ENCODE data around the gene VPS18.

VPS18 gene

DNA sequence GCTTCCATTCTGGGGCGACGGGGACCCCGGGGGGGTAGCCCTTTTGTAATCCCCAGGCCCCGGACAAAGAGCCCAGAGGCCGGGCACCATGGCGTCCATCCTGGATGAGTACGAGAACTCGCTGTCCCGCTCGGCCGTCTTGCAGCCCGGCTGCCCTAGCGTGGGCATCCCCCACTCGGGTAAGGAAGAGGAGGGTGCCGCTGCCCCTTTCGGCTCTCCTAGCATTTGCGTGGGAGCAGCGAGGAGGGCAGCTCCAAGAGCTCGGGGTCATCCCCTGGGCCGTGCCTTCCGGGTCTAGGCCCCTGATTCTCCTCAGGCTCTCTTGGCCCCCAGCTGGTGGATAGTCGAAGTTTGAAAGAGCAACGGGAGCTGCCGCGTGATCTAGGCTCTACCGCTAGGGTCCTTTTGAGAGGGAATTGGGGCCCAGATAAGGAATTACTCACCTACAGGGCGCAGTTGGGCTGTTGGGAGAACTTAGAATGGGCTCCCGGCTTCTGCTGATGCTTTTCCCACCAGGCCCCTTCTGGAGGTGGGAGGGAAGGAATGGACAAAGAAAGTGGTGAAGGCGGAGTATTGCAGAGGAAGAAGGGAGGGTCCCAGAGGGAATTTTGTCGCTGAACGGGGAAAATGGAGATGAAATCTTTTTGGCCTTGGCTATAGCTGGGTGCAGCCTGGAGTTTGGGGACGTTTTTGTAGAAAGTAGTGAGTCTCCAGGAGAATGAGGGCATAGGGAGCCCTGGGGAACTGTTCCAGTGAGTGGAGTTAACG lies 615 bp downstream of the VPS18 start:
- in situ Hi-C loops (cut with HindIII; ENCODE audit: low pct_ligation_motif_present, low pct_unique_long_range_greater_than_20kb, low sequenced_read_pairs): no loop called here
- DNase-seq: peak; percentile 85

DNA sequence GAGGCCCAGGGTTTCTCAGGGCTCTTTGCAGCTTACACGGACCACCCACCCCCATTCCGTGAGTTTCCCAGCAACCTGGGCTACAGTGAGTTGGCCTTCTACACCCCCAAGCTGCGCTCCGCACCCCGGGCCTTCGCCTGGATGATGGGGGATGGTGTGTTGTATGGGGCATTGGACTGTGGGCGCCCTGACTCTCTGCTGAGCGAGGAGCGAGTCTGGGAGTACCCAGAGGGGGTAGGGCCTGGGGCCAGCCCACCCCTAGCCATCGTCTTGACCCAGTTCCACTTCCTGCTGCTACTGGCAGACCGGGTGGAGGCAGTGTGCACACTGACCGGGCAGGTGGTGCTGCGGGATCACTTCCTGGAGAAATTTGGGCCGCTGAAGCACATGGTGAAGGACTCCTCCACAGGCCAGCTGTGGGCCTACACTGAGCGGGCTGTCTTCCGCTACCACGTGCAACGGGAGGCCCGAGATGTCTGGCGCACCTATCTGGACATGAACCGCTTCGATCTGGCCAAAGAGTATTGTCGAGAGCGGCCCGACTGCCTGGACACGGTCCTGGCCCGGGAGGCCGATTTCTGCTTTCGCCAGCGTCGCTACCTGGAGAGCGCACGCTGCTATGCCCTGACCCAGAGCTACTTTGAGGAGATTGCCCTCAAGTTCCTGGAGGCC lies 5.4 kb downstream of the VPS18 start:
- in situ Hi-C loops (cut with HindIII; ENCODE audit: low pct_ligation_motif_present, low pct_unique_long_range_greater_than_20kb, low sequenced_read_pairs): no loop called here
- DNase-seq: no peak

DNA sequence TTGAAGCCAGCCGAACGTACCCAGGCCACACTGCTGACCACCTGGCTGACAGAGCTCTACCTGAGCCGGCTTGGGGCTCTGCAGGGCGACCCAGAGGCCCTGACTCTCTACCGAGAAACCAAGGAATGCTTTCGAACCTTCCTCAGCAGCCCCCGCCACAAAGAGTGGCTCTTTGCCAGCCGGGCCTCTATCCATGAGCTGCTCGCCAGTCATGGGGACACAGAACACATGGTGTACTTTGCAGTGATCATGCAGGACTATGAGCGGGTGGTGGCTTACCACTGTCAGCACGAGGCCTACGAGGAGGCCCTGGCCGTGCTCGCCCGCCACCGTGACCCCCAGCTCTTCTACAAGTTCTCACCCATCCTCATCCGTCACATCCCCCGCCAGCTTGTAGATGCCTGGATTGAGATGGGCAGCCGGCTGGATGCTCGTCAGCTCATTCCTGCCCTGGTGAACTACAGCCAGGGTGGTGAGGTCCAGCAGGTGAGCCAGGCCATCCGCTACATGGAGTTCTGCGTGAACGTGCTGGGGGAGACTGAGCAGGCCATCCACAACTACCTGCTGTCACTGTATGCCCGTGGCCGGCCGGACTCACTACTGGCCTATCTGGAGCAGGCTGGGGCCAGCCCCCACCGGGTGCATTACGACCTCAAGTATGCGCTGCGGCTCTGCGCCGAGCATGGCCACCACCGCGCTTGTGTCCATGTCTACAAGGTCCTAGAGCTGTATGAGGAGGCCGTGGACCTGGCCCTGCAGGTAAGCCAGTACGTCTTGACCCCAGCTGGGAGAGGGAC lies 6.2 kb downstream of the VPS18 start:
- no peak for DNase-seq
- in situ Hi-C loops (cut with HindIII; ENCODE audit: low pct_ligation_motif_present, low pct_unique_long_range_greater_than_20kb, low sequenced_read_pairs): no loop called here

DNA sequence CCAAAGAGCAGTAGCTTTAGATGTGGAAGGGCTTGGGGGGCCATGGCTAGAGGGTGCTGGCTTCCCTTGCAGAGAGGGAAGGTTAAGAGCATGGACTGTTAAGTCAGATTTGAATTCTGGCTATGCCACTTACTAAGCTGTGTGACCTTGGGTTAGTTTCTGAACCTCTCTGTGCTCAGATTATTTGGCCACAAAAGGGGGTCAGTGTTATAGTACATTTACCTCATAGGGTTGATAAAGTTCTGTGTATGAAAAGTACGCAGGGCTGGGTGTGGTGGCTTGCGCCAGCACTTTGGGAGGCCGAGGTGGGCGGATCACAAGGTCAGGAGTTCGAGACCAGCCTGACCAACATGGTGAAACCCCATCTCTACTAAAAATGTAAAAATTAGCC lies 6.8 kb downstream of the VPS18 start:
- DNase-seq: no peak
- in situ Hi-C loops (cut with HindIII; ENCODE audit: low pct_ligation_motif_present, low pct_unique_long_range_greater_than_20kb, low sequenced_read_pairs): no loop called here

DNA sequence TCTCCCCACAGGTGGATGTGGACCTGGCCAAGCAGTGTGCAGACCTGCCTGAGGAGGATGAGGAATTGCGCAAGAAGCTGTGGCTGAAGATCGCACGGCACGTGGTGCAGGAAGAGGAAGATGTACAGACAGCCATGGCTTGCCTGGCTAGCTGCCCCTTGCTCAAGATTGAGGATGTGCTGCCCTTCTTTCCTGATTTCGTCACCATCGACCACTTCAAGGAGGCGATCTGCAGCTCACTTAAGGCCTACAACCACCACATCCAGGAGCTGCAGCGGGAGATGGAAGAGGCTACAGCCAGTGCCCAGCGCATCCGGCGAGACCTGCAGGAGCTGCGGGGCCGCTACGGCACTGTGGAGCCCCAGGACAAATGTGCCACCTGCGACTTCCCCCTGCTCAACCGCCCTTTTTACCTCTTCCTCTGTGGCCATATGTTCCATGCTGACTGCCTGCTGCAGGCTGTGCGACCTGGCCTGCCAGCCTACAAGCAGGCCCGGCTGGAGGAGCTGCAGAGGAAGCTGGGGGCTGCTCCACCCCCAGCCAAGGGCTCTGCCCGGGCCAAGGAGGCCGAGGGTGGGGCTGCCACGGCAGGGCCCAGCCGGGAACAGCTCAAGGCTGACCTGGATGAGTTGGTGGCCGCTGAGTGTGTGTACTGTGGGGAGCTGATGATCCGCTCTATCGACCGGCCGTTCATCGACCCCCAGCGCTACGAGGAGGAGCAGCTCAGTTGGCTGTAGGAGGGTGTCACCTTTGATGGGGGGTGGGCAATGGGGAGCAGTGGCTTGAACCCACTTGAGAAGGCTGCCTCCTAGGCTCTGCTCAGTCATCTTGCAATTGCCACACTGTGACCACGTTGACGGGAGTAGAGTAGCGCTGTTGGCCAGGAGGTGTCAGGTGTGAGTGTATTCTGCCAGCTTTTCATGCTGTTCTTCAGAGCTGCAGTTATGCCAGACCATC lies 8.6 kb downstream of the VPS18 start:
- DNase-seq: no peak
- in situ Hi-C loops (cut with HindIII; ENCODE audit: low pct_ligation_motif_present, low pct_unique_long_range_greater_than_20kb, low sequenced_read_pairs): no loop called here

DNA sequence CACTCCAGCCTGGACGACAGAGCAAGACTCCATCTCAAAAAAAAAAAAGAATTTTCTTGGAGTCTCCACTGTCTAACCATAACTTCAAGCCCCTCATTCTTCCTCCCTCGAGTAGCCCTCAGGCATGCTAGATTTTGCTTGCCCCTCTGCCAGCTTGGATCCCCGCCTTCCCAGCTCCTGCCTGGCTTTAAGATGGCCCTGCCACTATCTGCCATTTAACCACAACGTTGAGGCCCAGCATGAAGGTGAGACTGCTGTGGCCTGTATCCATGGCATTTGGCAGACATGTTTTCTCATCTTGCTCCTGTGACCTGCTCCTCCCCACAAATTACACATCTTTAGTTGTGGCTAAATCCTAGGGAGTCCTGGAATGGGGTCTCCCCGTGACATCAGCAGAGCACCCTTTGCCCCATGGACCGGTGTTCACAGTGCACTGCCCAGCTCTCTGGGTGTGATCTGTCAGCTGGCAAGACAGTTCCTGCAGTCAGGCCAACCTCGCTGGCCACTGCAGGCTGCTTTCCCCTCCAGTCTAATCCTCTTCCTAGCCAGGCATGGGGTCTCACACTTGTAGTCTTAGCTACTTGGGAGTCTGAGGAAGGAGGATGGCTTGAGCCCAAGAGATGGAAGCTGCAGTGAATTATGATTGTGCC lies 10.4 kb downstream of the VPS18 start:
- in situ Hi-C loops (cut with HindIII; ENCODE audit: low pct_ligation_motif_present, low pct_unique_long_range_greater_than_20kb, low sequenced_read_pairs): no loop called here
- DNase-seq: no peak

DNA sequence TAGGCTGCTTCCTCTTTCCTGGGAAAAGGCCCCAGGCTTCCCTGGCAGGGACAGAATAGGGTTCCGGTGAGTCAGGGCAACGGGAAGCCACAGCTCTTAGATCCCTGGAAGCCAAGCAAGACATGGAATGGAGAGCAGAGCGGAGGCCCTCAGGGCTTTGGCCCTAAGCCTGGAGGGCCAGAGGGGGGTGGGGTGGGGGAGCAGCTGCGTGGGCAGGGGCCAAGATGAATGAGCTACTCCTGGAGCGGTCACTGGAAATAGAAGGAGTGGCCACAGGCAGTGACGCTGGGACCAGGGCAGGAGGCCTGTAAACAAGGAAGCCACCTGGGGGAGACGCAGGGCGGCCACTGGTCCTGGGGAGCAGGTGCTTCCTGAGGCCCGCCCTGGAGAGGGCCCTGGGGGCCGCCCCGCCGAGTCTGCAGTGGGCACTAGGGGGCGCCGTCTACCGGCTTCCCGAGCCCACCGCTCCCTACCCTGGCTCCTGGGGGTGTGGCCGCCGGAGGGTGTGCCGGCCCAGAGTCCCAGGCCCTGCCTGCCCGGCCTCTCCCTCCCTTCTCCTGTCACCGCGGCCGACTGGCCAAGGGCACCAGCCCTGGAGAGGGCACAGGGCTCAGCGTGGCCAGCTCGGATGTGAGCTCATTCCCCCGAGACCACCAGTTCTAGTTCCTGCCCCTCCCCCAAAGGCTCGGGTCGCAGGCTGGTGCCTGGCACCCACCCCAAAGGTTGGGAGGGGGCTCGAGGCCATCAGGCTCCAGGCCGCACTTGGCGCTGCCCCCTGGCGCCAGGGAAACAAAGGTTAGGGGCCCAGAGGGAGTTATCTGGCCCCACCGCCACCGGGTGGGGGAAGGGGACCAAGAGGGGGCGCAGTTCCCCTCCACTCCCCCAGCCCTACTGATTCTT lies 12.1 kb downstream of the VPS18 start:
- DNase-seq: peak; percentile 82
- in situ Hi-C loops (cut with HindIII; ENCODE audit: low pct_ligation_motif_present, low pct_unique_long_range_greater_than_20kb, low sequenced_read_pairs): no loop called here

DNA sequence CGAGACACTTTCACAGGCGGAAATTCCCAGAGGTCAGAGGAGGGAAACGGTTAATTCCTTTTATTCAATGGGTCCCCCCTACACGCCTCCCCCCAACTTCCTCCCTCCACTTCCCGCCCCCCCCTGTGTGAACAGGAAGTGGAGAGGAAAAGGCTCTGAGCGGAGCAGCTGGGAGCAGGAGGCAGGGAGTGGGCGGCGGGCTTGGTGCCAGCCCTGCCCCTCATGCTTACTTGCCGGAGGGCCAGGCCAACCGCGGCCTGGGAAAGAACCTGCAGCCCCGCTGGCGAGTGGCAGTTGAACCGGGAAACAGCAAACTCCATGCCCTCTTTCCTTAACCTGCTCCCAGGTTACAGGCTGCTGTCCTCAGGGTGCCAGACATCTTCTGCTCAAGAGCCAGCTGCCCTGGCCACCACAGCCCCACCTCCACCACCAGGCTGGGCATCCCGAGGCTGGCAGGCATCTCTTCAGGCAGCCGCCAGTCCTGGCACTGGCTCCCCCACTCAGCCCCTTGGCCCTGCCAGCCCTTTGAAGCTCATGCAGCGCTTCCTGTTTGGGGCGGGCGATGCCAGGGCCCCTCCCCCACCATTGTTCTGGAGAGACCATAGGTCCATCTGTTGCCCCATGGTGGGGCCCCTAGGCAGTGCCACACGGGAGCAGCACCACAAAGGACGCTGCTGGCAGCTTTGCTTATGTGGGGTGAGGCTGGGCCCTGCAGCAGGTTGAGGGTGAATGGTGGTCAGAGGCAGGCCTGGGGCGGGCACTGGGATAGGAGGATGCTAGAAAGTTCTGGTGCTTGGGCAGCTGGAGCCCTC lies 12.9 kb downstream of the VPS18 start:
- in situ Hi-C loops (cut with HindIII; ENCODE audit: low pct_ligation_motif_present, low pct_unique_long_range_greater_than_20kb, low sequenced_read_pairs): no loop called here
- no peak for DNase-seq

DNA sequence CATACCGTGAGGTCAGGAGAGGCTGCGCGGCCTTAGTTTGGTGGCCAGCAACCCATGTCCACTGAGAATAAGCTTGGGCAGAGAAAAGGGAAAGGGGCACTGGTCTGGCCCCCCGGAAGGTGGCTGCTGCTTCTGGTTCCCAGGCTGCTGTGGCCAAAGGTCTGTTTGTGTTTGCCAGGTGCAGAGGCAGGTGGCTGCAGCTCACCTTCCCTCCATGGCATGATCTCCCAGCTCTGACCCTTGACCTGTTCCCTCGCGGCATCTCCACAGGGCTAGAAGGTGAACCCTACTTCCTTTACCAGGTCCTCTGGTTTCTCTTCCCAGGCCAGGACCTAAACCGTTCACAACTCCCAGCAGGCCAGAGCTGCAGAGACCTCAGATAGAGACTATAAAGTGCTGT lies 13.8 kb downstream of the VPS18 start:
- in situ Hi-C loops (cut with HindIII; ENCODE audit: low pct_ligation_motif_present, low pct_unique_long_range_greater_than_20kb, low sequenced_read_pairs): no loop called here
- no peak for DNase-seq

DNA sequence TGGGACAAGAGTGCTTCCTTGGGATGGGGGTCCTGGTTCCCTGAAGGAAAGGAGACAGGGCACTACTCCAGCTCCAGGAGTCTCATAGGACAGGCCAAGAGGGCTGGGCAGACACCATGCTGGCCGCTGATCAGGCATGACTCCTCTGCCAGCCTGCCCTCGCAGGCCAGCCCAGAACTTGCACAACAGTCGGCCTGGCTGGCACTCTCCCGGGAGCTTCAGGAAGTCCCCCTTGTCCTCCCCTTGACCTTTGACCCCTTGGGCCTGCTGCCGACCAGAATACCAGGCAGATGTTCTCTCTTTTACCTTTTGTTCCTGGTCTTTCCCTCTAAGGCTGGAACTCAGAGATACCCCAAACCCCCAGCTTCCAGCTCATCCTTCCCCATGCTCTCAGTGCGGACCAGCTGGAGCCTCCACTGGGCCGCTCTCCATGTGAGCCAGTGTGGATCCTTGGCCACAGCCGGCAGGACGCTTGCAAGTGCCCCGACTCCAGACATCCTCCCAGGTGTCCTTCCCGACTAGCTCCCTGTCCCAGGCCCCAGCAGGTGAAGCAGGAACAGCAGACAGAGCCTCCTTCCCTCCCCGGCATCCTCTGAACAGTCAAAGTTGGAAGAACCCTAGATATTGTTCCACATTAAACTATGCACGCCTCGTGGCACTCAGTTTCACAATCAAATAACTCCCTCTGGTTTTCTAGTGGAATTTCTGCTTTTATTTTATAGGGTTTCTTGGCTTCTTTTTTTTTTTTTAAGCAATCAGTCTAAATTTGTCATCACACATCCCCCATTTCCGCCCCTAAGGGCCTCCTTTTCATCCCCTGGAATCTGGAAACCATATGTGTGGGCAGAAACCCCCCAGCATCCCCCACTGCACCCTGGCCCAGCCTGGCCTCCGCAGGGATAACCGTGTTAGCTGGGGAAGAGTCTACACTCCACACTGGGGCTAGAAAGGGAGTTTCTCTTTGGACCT lies 15.7 kb downstream of the VPS18 start:
- in situ Hi-C loops (cut with HindIII; ENCODE audit: low pct_ligation_motif_present, low pct_unique_long_range_greater_than_20kb, low sequenced_read_pairs): no loop called here
- no peak for DNase-seq

DNA sequence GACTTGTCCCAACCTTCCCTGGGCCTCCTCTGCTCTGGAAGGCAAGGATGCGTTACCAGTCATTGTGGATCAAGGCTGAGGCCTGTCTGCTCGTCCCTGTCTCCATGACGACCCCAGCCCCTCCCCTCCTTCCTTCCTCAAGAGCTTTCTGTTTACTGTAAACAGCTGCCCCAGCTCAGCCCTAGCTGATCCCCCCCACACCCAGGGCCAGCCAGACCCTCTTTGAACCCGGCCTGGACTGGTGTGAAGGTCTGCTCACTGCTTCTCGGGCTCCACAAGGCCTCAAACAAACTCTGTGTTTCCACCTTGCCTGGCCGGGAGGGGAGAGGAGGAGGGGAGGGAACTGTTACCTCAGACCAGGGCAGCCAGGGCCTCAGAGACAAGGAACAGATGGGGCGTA lies 16.9 kb downstream of the VPS18 start:
- no peak for DNase-seq

DNA sequence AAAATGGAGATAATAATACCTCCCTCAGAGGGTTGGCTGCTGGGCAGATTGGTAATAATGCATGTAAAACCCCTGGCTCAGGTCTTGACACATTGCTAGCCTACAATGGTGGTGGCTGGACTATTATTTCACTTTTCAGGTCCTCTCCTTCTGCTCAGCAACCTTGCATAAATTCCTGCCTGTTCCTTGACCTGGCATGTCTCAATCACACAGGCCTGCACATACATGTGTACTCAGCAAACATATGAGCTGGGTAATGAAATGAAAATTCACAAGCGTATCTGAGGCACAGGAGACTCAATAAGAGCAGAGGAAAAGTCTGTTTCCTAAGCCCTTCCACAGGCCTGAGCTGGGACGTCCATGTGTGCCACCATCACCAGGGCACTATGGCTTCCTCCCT lies 17.4 kb downstream of the VPS18 start:
- DNase-seq: no peak
- in situ Hi-C loops (cut with HindIII; ENCODE audit: low pct_ligation_motif_present, low pct_unique_long_range_greater_than_20kb, low sequenced_read_pairs): no loop called here

More for the DNA sequence above, 16.9 kb downstream of the VPS18 start:
- in situ Hi-C loops (cut with HindIII; ENCODE audit: low pct_ligation_motif_present, low pct_unique_long_range_greater_than_20kb, low sequenced_read_pairs): no loop called here

DNA sequence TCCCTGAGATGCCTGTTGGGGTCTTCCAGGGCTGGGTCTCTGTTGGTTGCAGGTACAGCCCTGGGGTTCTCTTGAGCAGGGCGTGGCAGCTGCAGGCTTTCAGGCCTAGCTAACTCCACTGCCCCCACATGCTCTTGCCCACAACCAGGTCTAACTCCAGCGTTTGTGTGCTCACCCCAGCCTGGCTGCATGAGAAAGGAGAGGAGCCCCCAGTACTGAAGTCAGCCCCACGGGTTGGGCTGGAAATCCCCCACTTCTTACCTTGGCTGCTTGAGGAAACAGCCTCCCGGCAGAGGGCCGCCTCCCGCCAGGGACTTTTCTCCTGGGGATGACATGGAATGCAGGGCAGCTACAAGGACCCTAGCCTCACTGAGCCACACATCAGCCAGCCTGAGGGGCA lies 18.2 kb downstream of the VPS18 start:
- in situ Hi-C loops (cut with HindIII; ENCODE audit: low pct_ligation_motif_present, low pct_unique_long_range_greater_than_20kb, low sequenced_read_pairs): no loop called here
- DNase-seq: no peak

DNA sequence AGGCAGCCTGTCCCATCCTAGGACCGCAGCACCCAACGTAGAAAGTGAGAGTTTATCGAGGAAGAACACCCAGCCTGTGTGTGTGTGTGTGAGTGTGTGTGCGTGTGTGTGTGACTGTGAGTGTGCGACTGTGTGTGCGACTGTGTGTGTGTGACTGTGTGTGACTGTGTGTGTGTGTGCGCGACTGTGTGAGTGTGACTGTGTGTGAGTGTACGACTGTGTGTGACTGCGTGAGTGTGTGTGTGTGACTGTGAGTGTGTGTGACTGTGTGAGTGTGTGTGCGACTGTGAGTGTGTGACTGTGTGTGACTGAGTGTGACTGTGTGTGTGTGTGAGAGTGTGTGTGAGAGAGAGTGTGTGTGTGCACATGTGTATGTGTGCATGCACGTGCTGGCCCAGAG lies 19.8 kb downstream of the VPS18 start:
- in situ Hi-C loops (cut with HindIII; ENCODE audit: low pct_ligation_motif_present, low pct_unique_long_range_greater_than_20kb, low sequenced_read_pairs): no loop called here
- no peak for DNase-seq

DNA sequence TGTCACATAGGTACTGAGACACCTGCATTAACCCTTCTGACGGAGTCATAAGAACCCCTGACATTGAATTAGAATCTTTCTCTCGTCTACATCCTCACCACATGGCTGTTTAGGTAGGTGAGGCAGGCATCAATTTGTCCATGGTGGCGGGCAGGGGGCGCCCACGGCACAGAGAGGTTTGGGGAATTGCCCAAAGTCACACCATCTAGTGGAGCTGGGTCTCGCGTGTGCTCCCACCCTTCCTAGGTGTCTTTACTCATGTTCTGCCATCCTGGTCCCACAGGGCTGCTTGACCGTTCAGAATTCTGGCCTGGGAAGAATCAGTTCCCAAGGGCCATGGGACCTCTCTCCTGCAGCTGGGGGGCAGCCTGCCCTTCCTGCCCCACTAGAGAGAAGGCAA lies 20.2 kb downstream of the VPS18 start:
- in situ Hi-C loops (cut with HindIII; ENCODE audit: low pct_ligation_motif_present, low pct_unique_long_range_greater_than_20kb, low sequenced_read_pairs): no loop called here
- no peak for DNase-seq

Data from ACHN (cell line).